GM12801 (cell line): ENCODE measurements around the gene LTBP4.

Source experiments
- CTCF ChIP-seq: IDR thresholded peaks from one replicate; pipeline ENCODE4 v1.5.1; 2011; ENCODE audit warnings: control low read depth; ENCODE audit not compliant: insufficient read length; ENCODE audit errors: extremely low read depth

The LTBP4 gene

GRCh38 chr19:40617961-40618360 is 16.8 kb downstream of the LTBP4 start:
- no peak for TF ChIP-seq CTCF

- no peak for TF ChIP-seq CTCF
Observed at GRCh38 chr19:40619333-40620160, 18.4 kb downstream of the LTBP4 start.

- TF ChIP-seq CTCF = no peak
Observed at GRCh38 chr19:40620161-40620485, 19.0 kb downstream of the LTBP4 start.

GRCh38 chr19:40621283-40621682 is 20.1 kb downstream of the LTBP4 start:
- no peak for TF ChIP-seq CTCF

- TF ChIP-seq CTCF = no peak
Observed at GRCh38 chr19:40621966-40622772, 21.0 kb downstream of the LTBP4 start.

GRCh38 chr19:40622773-40623075 is 21.6 kb downstream of the LTBP4 start:
- TF ChIP-seq CTCF = no peak

- TF ChIP-seq CTCF = no peak
Observed at GRCh38 chr19:40623403-40624251, 22.5 kb downstream of the LTBP4 start.
